Body of pancreas (tissue), 4 donors: ENCODE measurements around the gene RBFOX2. TPM values are rescaled to one million over a fixed set of nuclear protein-coding genes. Genes with fewer than 3 reads are reported as not detected.

Source experiments
- ATAC-seq: fragments of 150-250 bp; one replicate; pipeline ENCODE4 v1.9.1; 2016
- DNase-seq, 4 donors: peaks; one replicate each; pipeline ENCODE4 v3.0.0-alpha.2; 2019
- H3K27ac ChIP-seq, 4 donors: fragments of 200-600 bp; sonication (generic); 1 replicate in 3 of 4; 2 replicates in 1 of 4; pipeline versions ENCODE4 v1.5.1 to v1.6.1; 2016 to 2019; ENCODE audit warnings: mild to moderate bottlenecking in 1 of 4, mixed read lengths in 1 of 4, moderate library complexity in 1 of 4
- H3K27me3 ChIP-seq, 2 donors: fragments of 200-600 bp; sonication (generic); one replicate each; pipeline ENCODE4 v1.6.0; 2016; ENCODE audit warnings: mild to moderate bottlenecking in 1 of 2
- H3K36me3 ChIP-seq, 2 donors: fragments of 200-600 bp; sonication (generic); replicated peaks in 1 of 2; 2 replicates each; pipeline ENCODE4 v1.5.1; 2016; ENCODE audit warnings: low read depth in 2 of 2; ENCODE audit not compliant: insufficient read depth in 1 of 2
- H3K4me1 ChIP-seq: fragments of 200-600 bp; sonication (generic); one replicate; pipeline ENCODE4 v1.6.0; 2016
- H3K4me3 ChIP-seq, 2 donors: fragments of 200-600 bp; sonication (generic); 1 replicate in 1 of 2; 2 replicates in 1 of 2; pipeline ENCODE4 v1.5.1; 2016 to 2019
- H3K9me3 ChIP-seq, 3 donors: fragments of 200-600 bp; sonication (generic); 1 replicate in 2 of 3; 2 replicates in 1 of 3; pipeline ENCODE4 v1.5.1; 2016
- CTCF ChIP-seq, 7 experiments: fragments of 450-650 bp in 4 of 7; fragments of 200-600 bp in 3 of 7; sonication (generic) in 3 of 7; IDR thresholded peaks; one replicate each; pipeline ENCODE4 v1.5.1; 2016 to 2019; ENCODE audit warnings: antibody characterized with exemption in 7 of 7
- POLR2A ChIP-seq, 3 donors: fragments of 450-650 bp; IDR thresholded peaks; one replicate each; pipeline ENCODE4 v1.6.1; 2016; ENCODE audit warnings: antibody characterized with exemption in 3 of 3, mild to moderate bottlenecking in 2 of 3
- WGBS, 2 donors: methylation state at CpG; one replicate each; pipeline ENCODE4 v1.1.5; 2017; 5-methylcytosine and 5-hydroxymethylcytosine counted together
- intact Hi-C: fragments of 100-400 bp; cut with DNase I; formaldehyde crosslinking; loops from one replicate; pipeline ENCODE4 v1.15.1; 2023
- total RNA-seq, 2 donors: library from RNA; depleted of rRNA; stranded (reverse); fragments of >200 nt; gene quantifications; one replicate each; pipeline ENCODE4 v1.1.0, GENCODE V29; 2016

The RBFOX2 gene
- total RNA-seq, 2 donors from 2014 or later = 28.7 to 31.1 TPM

- H3K4me3 ChIP-seq = no peak overlapping the region
- no peak overlapping the region for H3K27ac ChIP-seq
- peaks cover 0 to 5% (median 0%) of the 10 kb centered on the region in 3 donors for H3K9me3 ChIP-seq
- WGBS, 2 donors = 21 to 51% methylated on average over 6 of the region's 6 CpGs
- no peak for DNase-seq
- no peak for ATAC-seq
- no peaks in the 10 kb centered on the region for H3K27me3 ChIP-seq
- intact Hi-C loops = no loop called here
- H3K36me3 ChIP-seq = no peaks in the 10 kb centered on the region
- TF ChIP-seq CTCF (IDR thresholded peaks at IDR 0.05) = no peak
- H3K4me1 ChIP-seq = no peaks in the 10 kb centered on the region
Measured at GRCh38 chr22:36036167-36036624, 7.6 kb upstream of the RBFOX2 start.

GRCh38 chr22:36032611-36033010, 4.0 kb upstream of the RBFOX2 start:
- TF ChIP-seq POLR2A (IDR thresholded peaks at IDR 0.05) (no peak), CTCF (IDR thresholded peaks at IDR 0.05) (no peak)
- no peak overlapping the region for H3K27ac ChIP-seq
- DNase-seq (no peak), ATAC-seq (no peak)
- no peaks in the 10 kb centered on the region for H3K27me3 ChIP-seq
- H3K4me3 ChIP-seq = no peak overlapping the region
- peaks cover 0 to 5% (median 0%) of the 10 kb centered on the region in 3 donors for H3K9me3 ChIP-seq
- H3K4me1 ChIP-seq = peaks cover 1% of the 10 kb centered on the region
- WGBS, 2 donors = 94 to 95% methylated on average over 6 of the region's 6 CpGs
- intact Hi-C loops = no loop called here
- H3K36me3 ChIP-seq = no peaks in the 10 kb centered on the region

GRCh38 chr22:36029406-36029755, 757 bp upstream of the RBFOX2 start:
- no peaks in the 10 kb centered on the region for H3K9me3 ChIP-seq
- no peak for DNase-seq
- no peaks in the 10 kb centered on the region for H3K36me3 ChIP-seq
- H3K27ac ChIP-seq = peak overlapping the region; percentile 65 to 87 (median 83)
- 25 to 38% methylated on average over 7 of the region's 7 CpGs for WGBS, 2 donors
- peak overlapping the region in 1 of 2 donors; percentile 1 for H3K4me3 ChIP-seq
- H3K27me3 ChIP-seq = no peaks in the 10 kb centered on the region
- TF ChIP-seq CTCF (IDR thresholded peaks at IDR 0.05) (no peak), POLR2A (IDR thresholded peaks at IDR 0.05) (no peak)
- peaks cover 16% of the 10 kb centered on the region for H3K4me1 ChIP-seq
- intact Hi-C loops = no loop called here
- ATAC-seq = no peak

- Histone ChIP-seq H3K36me3 (no peaks in the 10 kb centered on the region), H3K27ac (peak overlapping the region; percentile 65 to 87 (median 83)), H3K9me3 (no peaks in the 10 kb centered on the region), H3K4me1 (peaks cover 18% of the 10 kb centered on the region), H3K4me3 (peak overlapping the region; percentile 31 to 54), H3K27me3 (no peaks in the 10 kb centered on the region)
- 0 to 1% methylated on average over 8 to 50 of the region's 87 CpGs for WGBS, 2 donors
- intact Hi-C loops = no loop called here
- no peak for TF ChIP-seq POLR2A (IDR thresholded peaks at IDR 0.05)
- no peak for TF ChIP-seq CTCF (IDR thresholded peaks at IDR 0.05)
- ATAC-seq (peak; percentile 45), DNase-seq (peak in 3 of 4 donors; percentile 31 to 53 (median 33))
Measured at GRCh38 chr22:36027935-36028645, 534 bp downstream of the RBFOX2 start.

GRCh38 chr22:36027579-36027934, 1.1 kb downstream of the RBFOX2 start:
- H3K36me3 ChIP-seq = no peaks in the 10 kb centered on the region
- peak overlapping the region in 3 of 4 donors; percentile 83 to 87 (median 83) for H3K27ac ChIP-seq
- intact Hi-C loops = no loop called here
- TF ChIP-seq CTCF (IDR thresholded peaks at IDR 0.05) (no peak), POLR2A (IDR thresholded peaks at IDR 0.05) (no peak)
- H3K27me3 ChIP-seq = no peaks in the 10 kb centered on the region
- WGBS, 2 donors = 1 to 2% methylated on average over 7 of the region's 7 CpGs
- ATAC-seq = no peak
- H3K9me3 ChIP-seq = no peaks in the 10 kb centered on the region
- H3K4me1 ChIP-seq = peaks cover 23% of the 10 kb centered on the region
- peak in 2 of 4 donors; percentile 5 to 10 for DNase-seq
- peak overlapping the region; percentile 31 to 54 for H3K4me3 ChIP-seq
